ENCODE data around the gene KCNMB1. TPM values are rescaled to one million over a fixed set of nuclear protein-coding genes. Genes with fewer than 3 reads are reported as not detected.

KCNMB1 gene
- total and polyA plus RNA-seq, 7 experiments from 2014 or later: 0.48 to 5.6 TPM; not detected in 5

DNA sequence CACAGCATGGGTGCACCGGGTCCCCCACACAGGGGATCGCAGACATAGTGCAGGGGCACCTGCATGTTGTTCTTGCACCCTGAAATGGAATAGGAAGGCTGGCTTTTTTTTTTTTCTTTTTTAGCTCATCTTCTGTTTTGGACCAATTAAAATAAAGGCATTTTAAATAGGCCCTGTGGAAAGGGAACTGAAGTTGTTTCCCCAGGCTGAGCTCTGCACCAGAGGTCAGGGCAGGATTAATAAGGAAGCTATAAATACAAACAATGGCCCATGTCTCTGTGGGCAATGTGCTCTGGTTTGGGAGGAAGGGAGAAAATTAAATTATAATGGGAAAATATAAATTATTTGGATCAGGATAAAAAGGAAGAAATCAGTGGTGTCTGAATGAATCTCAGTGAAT, 21.2 kb upstream of the KCNMB1 start:
- intact Hi-C loops (cut with micrococcal nuclease): no loop called here
- peaks cover 0 to 1% (median 0%) of the 10 kb centered on the region in 11 donors for H3K9me3 Mint-ChIP-seq
- ATAC-seq (no peak), DNase-seq (no peak)
- H3K27me3 Mint-ChIP-seq: peaks cover 0 to 22% (median 0%) of the 10 kb centered on the region in 5 donors
- ChIA-PET POLR2A (no interaction called here), CTCF (no interaction called here)
- Histone ChIP-seq H3K4me1 (ENCODE audit: control insufficient read depth in 2 of 2, insufficient read depth in 2 of 2, low read length in 2 of 2) (no peaks in the 10 kb centered on the region), H3K27me3 (ENCODE audit: control insufficient read depth in 2 of 2, insufficient read depth in 2 of 2, low read length in 2 of 2) (no peaks in the 10 kb centered on the region), H3K9me3 (ENCODE audit: control insufficient read depth in 2 of 3, low read length in 3 of 3) (no peaks in the 10 kb centered on the region), H3K4me3 (ENCODE audit: low read length) (no peak overlapping the region), H3K27ac (ENCODE audit: low read depth, low read length) (no peak overlapping the region), H3K36me3 (ENCODE audit: control insufficient read depth in 2 of 3, insufficient read depth in 3 of 3, low read length in 3 of 3) (no peaks in the 10 kb centered on the region)
- no peaks in the 10 kb centered on the region for H3K36me3 Mint-ChIP-seq
- no peak overlapping the region for H3K27ac Mint-ChIP-seq
- H3K4me3 Mint-ChIP-seq: no peak overlapping the region
- H3K4me1 Mint-ChIP-seq: peaks cover 0 to 10% (median 4%) of the 10 kb centered on the region in 7 donors

- ChIA-PET POLR2A (no interaction called here), CTCF (no interaction called here)
- Histone ChIP-seq H3K27ac (ENCODE audit: low read depth, low read length) (no peak overlapping the region), H3K27me3 (ENCODE audit: control insufficient read depth in 2 of 2, insufficient read depth in 2 of 2, low read length in 2 of 2) (no peaks in the 10 kb centered on the region), H3K36me3 (ENCODE audit: control insufficient read depth in 2 of 3, insufficient read depth in 3 of 3, low read length in 3 of 3) (no peaks in the 10 kb centered on the region), H3K9me3 (ENCODE audit: control insufficient read depth in 2 of 3, low read length in 3 of 3) (no peaks in the 10 kb centered on the region), H3K4me3 (ENCODE audit: low read length) (no peak overlapping the region), H3K4me1 (ENCODE audit: control insufficient read depth in 2 of 2, insufficient read depth in 2 of 2, low read length in 2 of 2) (no peaks in the 10 kb centered on the region)
- DNase-seq: no peak
- Mint-ChIP-seq H3K4me1 (peaks cover 0 to 10% (median 0%) of the 10 kb centered on the region in 7 donors), H3K27ac (no peak overlapping the region), H3K4me3 (no peak overlapping the region), H3K9me3 (peaks cover 0 to 1% (median 0%) of the 10 kb centered on the region in 11 donors), H3K27me3 (peaks cover 0 to 20% (median 0%) of the 10 kb centered on the region in 5 donors), H3K36me3 (no peaks in the 10 kb centered on the region)
- intact Hi-C loops (cut with micrococcal nuclease): no loop called here
- no peak for ATAC-seq
Measured at GRCh38 chr5:170408877-170409660, 19.9 kb upstream of the KCNMB1 start.

DNA sequence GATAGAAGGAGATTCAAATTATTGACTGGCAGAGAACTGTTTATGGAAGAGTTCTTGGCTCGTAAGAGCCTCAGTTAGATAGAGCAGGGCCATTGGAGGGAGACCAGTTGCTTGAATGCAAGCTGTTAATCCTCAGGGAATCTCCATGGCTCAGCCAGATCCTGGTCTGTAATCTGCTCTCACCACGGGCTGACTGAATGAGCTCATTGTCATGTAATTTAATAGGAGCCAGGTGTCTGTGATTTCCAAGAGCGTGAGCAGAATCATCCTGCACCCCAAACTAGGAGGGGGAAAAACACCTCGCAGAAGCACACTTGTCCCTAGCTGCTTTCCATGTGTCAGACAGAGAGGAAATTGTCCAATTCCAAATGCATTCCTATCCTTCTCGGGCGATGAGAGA, 19.1 kb upstream of the KCNMB1 start:
- peaks cover 0 to 8% (median 0%) of the 10 kb centered on the region in 7 donors for H3K4me1 Mint-ChIP-seq
- H3K27ac Mint-ChIP-seq: no peak overlapping the region
- Histone ChIP-seq H3K27ac (ENCODE audit: low read depth, low read length) (no peak overlapping the region), H3K4me1 (ENCODE audit: control insufficient read depth in 2 of 2, insufficient read depth in 2 of 2, low read length in 2 of 2) (no peaks in the 10 kb centered on the region), H3K36me3 (ENCODE audit: control insufficient read depth in 2 of 3, insufficient read depth in 3 of 3, low read length in 3 of 3) (no peaks in the 10 kb centered on the region), H3K27me3 (ENCODE audit: control insufficient read depth in 2 of 2, insufficient read depth in 2 of 2, low read length in 2 of 2) (no peaks in the 10 kb centered on the region), H3K9me3 (ENCODE audit: control insufficient read depth in 2 of 3, low read length in 3 of 3) (no peaks in the 10 kb centered on the region), H3K4me3 (ENCODE audit: low read length) (no peak overlapping the region)
- DNase-seq (no peak), ATAC-seq (no peak)
- POLR2A ChIA-PET: no interaction called here
- intact Hi-C loops (cut with micrococcal nuclease): no loop called here
- peaks cover 0 to 20% (median 0%) of the 10 kb centered on the region in 5 donors for H3K27me3 Mint-ChIP-seq
- CTCF ChIA-PET: no interaction called here
- no peak overlapping the region for H3K4me3 Mint-ChIP-seq
- H3K36me3 Mint-ChIP-seq: no peaks in the 10 kb centered on the region
- H3K9me3 Mint-ChIP-seq: peaks cover 0 to 1% (median 0%) of the 10 kb centered on the region in 11 donors

DNA sequence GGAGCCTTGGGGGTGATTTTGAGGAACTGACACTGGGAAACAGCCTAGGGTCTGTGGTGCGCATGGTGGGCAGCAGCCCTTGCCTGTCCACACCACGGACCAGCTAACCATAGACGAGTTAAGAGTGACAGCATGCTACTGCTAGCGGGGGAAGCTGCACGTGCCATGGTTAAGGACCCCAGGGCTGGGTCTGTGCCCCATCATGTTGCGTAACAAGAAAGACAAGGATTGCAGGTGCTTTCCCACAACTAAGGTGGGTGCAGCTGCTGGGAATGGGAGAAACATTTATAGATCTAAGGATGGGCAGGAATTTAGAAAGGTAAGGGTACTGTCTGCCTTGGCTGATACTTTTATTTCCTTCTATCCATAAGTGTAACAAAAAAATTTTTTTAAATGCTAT, 17.9 kb upstream of the KCNMB1 start:
- ChIA-PET POLR2A (no interaction called here), CTCF (interaction anchor here (0.6 kb wide), 1 partner anchor 16 kb away, joined by 6 read pairs; no protein-coding TSS in a partner anchor)
- no peaks in the 10 kb centered on the region for H3K36me3 ChIP-seq (ENCODE audit: control insufficient read depth in 2 of 3, insufficient read depth in 3 of 3, low read length in 3 of 3)
- H3K27me3 ChIP-seq (ENCODE audit: control insufficient read depth in 2 of 2, insufficient read depth in 2 of 2, low read length in 2 of 2): no peaks in the 10 kb centered on the region
- no peak overlapping the region for H3K4me3 ChIP-seq (ENCODE audit: low read length)
- H3K36me3 Mint-ChIP-seq: no peaks in the 10 kb centered on the region
- H3K9me3 ChIP-seq (ENCODE audit: control insufficient read depth in 2 of 3, low read length in 3 of 3): no peaks in the 10 kb centered on the region
- peaks cover 0 to 5% (median 0%) of the 10 kb centered on the region in 7 donors for H3K4me1 Mint-ChIP-seq
- peaks cover 0 to 1% (median 0%) of the 10 kb centered on the region in 11 donors for H3K9me3 Mint-ChIP-seq
- no peaks in the 10 kb centered on the region for H3K4me1 ChIP-seq (ENCODE audit: control insufficient read depth in 2 of 2, insufficient read depth in 2 of 2, low read length in 2 of 2)
- no peak overlapping the region for H3K4me3 Mint-ChIP-seq
- intact Hi-C loops (cut with micrococcal nuclease): no loop called here
- H3K27ac Mint-ChIP-seq: no peak overlapping the region
- peaks cover 0 to 23% (median 0%) of the 10 kb centered on the region in 5 donors for H3K27me3 Mint-ChIP-seq
- no peak for ATAC-seq
- no peak overlapping the region for H3K27ac ChIP-seq (ENCODE audit: low read depth, low read length)
- no peak for DNase-seq

GRCh38 chr5:170405817-170406216, 16.6 kb upstream of the KCNMB1 start:
- DNase-seq (no peak), ATAC-seq (no peak)
- POLR2A ChIA-PET: no interaction called here
- no peak overlapping the region for H3K27ac Mint-ChIP-seq
- H3K36me3 Mint-ChIP-seq: no peaks in the 10 kb centered on the region
- no peaks in the 10 kb centered on the region for H3K27me3 ChIP-seq (ENCODE audit: control insufficient read depth in 2 of 2, insufficient read depth in 2 of 2, low read length in 2 of 2)
- peaks cover 0 to 5% (median 0%) of the 10 kb centered on the region in 7 donors for H3K4me1 Mint-ChIP-seq
- intact Hi-C loops (cut with micrococcal nuclease): no loop called here
- H3K36me3 ChIP-seq (ENCODE audit: control insufficient read depth in 2 of 3, insufficient read depth in 3 of 3, low read length in 3 of 3): no peaks in the 10 kb centered on the region
- CTCF ChIA-PET: no interaction called here
- H3K27ac ChIP-seq (ENCODE audit: low read depth, low read length): no peak overlapping the region
- H3K4me3 ChIP-seq (ENCODE audit: low read length): no peak overlapping the region
- no peaks in the 10 kb centered on the region for H3K9me3 Mint-ChIP-seq
- no peaks in the 10 kb centered on the region for H3K9me3 ChIP-seq (ENCODE audit: control insufficient read depth in 2 of 3, low read length in 3 of 3)
- no peaks in the 10 kb centered on the region for H3K4me1 ChIP-seq (ENCODE audit: control insufficient read depth in 2 of 2, insufficient read depth in 2 of 2, low read length in 2 of 2)
- H3K27me3 Mint-ChIP-seq: peaks cover 0 to 23% (median 0%) of the 10 kb centered on the region in 5 donors
- H3K4me3 Mint-ChIP-seq: no peak overlapping the region

DNA sequence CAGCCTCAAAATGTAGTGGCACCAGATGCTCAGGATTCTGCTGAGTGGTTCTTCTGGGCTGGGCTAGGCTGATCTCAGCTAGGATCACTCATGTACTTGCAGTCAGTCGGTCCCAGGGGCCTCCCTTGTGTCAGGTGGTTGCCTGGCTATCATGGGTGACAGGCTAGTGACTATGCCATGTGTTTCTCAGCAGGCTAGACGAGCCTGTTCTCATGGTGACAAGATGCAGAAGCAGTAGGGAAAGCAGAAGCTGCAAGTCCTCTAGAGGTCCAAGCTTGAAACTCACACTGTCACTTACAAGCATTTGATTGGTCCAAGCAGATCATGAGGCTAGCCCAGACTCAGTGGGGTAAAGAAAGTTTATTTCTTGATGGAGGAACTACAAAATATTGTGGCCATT, 15.2 kb upstream of the KCNMB1 start:
- intact Hi-C loops (cut with micrococcal nuclease): no loop called here
- CTCF ChIA-PET: interaction anchor here (0.7 kb wide), 1 partner anchor 17 kb away, joined by 4 read pairs; no protein-coding TSS in a partner anchor
- Mint-ChIP-seq H3K4me3 (no peak overlapping the region), H3K36me3 (no peaks in the 10 kb centered on the region), H3K27ac (no peak overlapping the region), H3K4me1 (peaks cover 0 to 6% (median 0%) of the 10 kb centered on the region in 7 donors), H3K27me3 (peaks cover 0 to 23% (median 0%) of the 10 kb centered on the region in 5 donors), H3K9me3 (no peaks in the 10 kb centered on the region)
- Histone ChIP-seq H3K9me3 (ENCODE audit: control insufficient read depth in 2 of 3, low read length in 3 of 3) (no peaks in the 10 kb centered on the region), H3K27me3 (ENCODE audit: control insufficient read depth in 2 of 2, insufficient read depth in 2 of 2, low read length in 2 of 2) (no peaks in the 10 kb centered on the region), H3K4me1 (ENCODE audit: control insufficient read depth in 2 of 2, insufficient read depth in 2 of 2, low read length in 2 of 2) (no peaks in the 10 kb centered on the region), H3K4me3 (ENCODE audit: low read length) (no peak overlapping the region), H3K27ac (ENCODE audit: low read depth, low read length) (no peak overlapping the region), H3K36me3 (ENCODE audit: control insufficient read depth in 2 of 3, insufficient read depth in 3 of 3, low read length in 3 of 3) (no peaks in the 10 kb centered on the region)
- ATAC-seq: peak; percentile 94
- no peak for DNase-seq
- POLR2A ChIA-PET: interaction anchor here (0.7 kb wide), 1 partner anchor 138 kb away, joined by 3 read pairs; no protein-coding TSS in a partner anchor

GRCh38 chr5:170403675-170404074, 14.5 kb upstream of the KCNMB1 start:
- H3K4me1 Mint-ChIP-seq: peaks cover 0 to 6% (median 0%) of the 10 kb centered on the region in 7 donors
- Histone ChIP-seq H3K9me3 (ENCODE audit: control insufficient read depth in 2 of 3, low read length in 3 of 3) (no peaks in the 10 kb centered on the region), H3K27me3 (ENCODE audit: control insufficient read depth in 2 of 2, insufficient read depth in 2 of 2, low read length in 2 of 2) (no peaks in the 10 kb centered on the region), H3K36me3 (ENCODE audit: control insufficient read depth in 2 of 3, insufficient read depth in 3 of 3, low read length in 3 of 3) (no peaks in the 10 kb centered on the region), H3K27ac (ENCODE audit: low read depth, low read length) (no peak overlapping the region), H3K4me3 (ENCODE audit: low read length) (no peak overlapping the region), H3K4me1 (ENCODE audit: control insufficient read depth in 2 of 2, insufficient read depth in 2 of 2, low read length in 2 of 2) (no peaks in the 10 kb centered on the region)
- no peak for DNase-seq
- CTCF ChIA-PET: no interaction called here
- no peak overlapping the region for H3K4me3 Mint-ChIP-seq
- intact Hi-C loops (cut with micrococcal nuclease): no loop called here
- no peak for ATAC-seq
- H3K9me3 Mint-ChIP-seq: no peaks in the 10 kb centered on the region
- H3K27ac Mint-ChIP-seq: no peak overlapping the region
- peaks cover 0 to 23% (median 0%) of the 10 kb centered on the region in 5 donors for H3K27me3 Mint-ChIP-seq
- H3K36me3 Mint-ChIP-seq: no peaks in the 10 kb centered on the region
- POLR2A ChIA-PET: no interaction called here
